ENCODE measurements around the gene WDR74. TPM values are rescaled to one million over a fixed set of nuclear protein-coding genes. Genes with fewer than 3 reads are reported as not detected.
A peak's percentile ranks its signal among the peaks of the same experiment; 100 is the strongest.

Gene WDR74
- total RNA-seq, 1 experiment from 2014 or later = 110 TPM

- H3K4me3 Mint-ChIP-seq = peak overlapping the region; percentile 91
- H3K27ac Mint-ChIP-seq = peak overlapping the region; percentile 93
- H3K9me3 Mint-ChIP-seq = no peaks in the 10 kb centered on the region
- peaks cover 30% of the 10 kb centered on the region for H3K4me1 Mint-ChIP-seq
- ATAC-seq (peak; percentile 8), DNase-seq (ENCODE audit: low spot score) (peak; percentile 38)
- TF ChIP-seq HMGA2 (CRISPR knock-in tag; IDR thresholded peaks at IDR 0.05) (no peak), ZNF138 (CRISPR knock-in tag; conservative IDR thresholded peaks at IDR 0.05) (no peak), SP1 (CRISPR knock-in tag; conservative IDR thresholded peaks at IDR 0.05) (no peak), MAX (CRISPR knock-in tag; IDR thresholded peaks at IDR 0.05) (no peak), JAZF1 (CRISPR knock-in tag; IDR thresholded peaks at IDR 0.05) (no peak), CREM (CRISPR knock-in tag; IDR thresholded peaks at IDR 0.05) (no peak), NFYB (CRISPR knock-in tag; conservative IDR thresholded peaks at IDR 0.05; ENCODE audit: low read depth) (no peak), NR1H2 (CRISPR knock-in tag; IDR thresholded peaks at IDR 0.05) (no peak), NR3C1 (CRISPR knock-in tag; conservative IDR thresholded peaks at IDR 0.05; ENCODE audit: low read depth) (no peak)
- TF ChIP-seq, protein P1, sequence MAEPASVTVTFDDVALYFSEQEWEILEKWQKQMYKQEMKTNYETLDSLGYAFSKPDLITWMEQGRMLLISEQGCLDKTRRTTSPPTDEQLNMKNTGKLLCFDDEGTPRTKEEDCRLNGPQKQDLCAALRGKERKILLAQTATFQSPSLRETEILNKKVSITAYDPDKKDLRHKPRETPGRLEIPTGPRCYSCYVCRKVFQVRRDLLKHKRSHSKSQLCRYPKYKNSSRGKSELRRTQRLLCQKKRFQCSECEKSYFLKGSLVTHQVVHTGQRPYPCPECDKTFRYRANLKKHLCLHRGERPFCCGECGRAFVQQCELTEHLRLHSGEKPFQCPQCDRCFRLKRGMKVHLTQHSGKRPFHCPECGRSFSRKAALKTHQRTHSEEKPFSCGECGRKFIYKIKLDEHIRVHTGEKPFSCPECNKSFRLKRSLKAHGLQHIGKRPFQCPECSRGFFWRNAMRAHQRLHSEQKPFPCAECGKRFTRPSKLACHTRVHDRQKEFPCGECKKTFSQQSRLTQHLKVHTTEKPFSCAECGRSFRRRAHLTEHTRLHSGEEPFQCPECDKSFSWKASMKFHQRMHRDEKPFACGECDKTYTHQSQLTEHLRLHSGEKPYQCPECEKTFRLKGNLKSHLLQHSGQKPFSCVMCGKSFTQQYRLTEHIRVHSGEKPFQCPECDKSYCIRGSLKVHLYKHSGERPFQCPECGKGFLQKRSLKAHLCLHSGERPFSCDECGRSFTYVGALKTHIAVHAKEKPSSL (CRISPR knock-in tag; conservative IDR thresholded peaks at IDR 0.05) = no peak
- TF ChIP-seq, protein P2, sequence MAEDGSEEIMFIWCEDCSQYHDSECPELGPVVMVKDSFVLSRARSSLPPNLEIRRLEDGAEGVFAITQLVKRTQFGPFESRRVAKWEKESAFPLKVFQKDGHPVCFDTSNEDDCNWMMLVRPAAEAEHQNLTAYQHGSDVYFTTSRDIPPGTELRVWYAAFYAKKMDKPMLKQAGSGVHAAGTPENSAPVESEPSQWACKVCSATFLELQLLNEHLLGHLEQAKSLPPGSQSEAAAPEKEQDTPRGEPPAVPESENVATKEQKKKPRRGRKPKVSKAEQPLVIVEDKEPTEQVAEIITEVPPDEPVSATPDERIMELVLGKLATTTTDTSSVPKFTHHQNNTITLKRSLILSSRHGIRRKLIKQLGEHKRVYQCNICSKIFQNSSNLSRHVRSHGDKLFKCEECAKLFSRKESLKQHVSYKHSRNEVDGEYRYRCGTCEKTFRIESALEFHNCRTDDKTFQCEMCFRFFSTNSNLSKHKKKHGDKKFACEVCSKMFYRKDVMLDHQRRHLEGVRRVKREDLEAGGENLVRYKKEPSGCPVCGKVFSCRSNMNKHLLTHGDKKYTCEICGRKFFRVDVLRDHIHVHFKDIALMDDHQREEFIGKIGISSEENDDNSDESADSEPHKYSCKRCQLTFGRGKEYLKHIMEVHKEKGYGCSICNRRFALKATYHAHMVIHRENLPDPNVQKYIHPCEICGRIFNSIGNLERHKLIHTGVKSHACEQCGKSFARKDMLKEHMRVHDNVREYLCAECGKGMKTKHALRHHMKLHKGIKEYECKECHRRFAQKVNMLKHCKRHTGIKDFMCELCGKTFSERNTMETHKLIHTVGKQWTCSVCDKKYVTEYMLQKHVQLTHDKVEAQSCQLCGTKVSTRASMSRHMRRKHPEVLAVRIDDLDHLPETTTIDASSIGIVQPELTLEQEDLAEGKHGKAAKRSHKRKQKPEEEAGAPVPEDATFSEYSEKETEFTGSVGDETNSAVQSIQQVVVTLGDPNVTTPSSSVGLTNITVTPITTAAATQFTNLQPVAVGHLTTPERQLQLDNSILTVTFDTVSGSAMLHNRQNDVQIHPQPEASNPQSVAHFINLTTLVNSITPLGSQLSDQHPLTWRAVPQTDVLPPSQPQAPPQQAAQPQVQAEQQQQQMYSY (CRISPR knock-in tag; IDR thresholded peaks at IDR 0.05) = no peak
- TF ChIP-seq, protein P3, sequence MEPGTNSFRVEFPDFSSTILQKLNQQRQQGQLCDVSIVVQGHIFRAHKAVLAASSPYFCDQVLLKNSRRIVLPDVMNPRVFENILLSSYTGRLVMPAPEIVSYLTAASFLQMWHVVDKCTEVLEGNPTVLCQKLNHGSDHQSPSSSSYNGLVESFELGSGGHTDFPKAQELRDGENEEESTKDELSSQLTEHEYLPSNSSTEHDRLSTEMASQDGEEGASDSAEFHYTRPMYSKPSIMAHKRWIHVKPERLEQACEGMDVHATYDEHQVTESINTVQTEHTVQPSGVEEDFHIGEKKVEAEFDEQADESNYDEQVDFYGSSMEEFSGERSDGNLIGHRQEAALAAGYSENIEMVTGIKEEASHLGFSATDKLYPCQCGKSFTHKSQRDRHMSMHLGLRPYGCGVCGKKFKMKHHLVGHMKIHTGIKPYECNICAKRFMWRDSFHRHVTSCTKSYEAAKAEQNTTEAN (CRISPR knock-in tag; IDR thresholded peaks at IDR 0.05) = no peak
- POLR2A ChIA-PET = interaction anchor here (0.9 to 1.0 kb wide), 3 partner anchors 38 to 49 kb away, joined by 3 to 5 read pairs (median 3); partner anchors contain the start of genes STX5, TEX54 and ZBTB3
- no peaks in the 10 kb centered on the region; the same call in 1 of the 2 replicates for H3K27me3 Mint-ChIP-seq (ENCODE audit: low read depth)
- H3K36me3 Mint-ChIP-seq = peaks cover 59% of the 10 kb centered on the region
- CTCF ChIA-PET = interaction anchor here (0.6 to 0.7 kb wide), 3 partner anchors 31 to 1260 kb away, joined by 3 read pairs; partner anchors contain the start of genes LBHD1 and POLR2G
These were observed 47.2 kb downstream of the WDR74 start for GRCh38 chr11:62792202-62792575.

- H3K27ac Mint-ChIP-seq = peak within 1 kb of the TSS; percentile 96
- no peaks in the 10 kb centered on the region for H3K9me3 Mint-ChIP-seq
- peak; percentile 60 for ATAC-seq
- H3K36me3 Mint-ChIP-seq = peaks cover 53% of the 10 kb centered on the region
- peak within 1 kb of the TSS; percentile 91 for H3K4me3 Mint-ChIP-seq
- CTCF ChIA-PET = interaction anchor here (0.6 to 1.5 kb wide), 3 partner anchors 38 to 1260 kb away, joined by 3 to 6 read pairs (median 3); partner anchors contain the start of genes LBHD1 and ZBTB3
- POLR2A ChIA-PET = interaction anchor here (0.7 to 1.0 kb wide), 5 partner anchors 38 to 568 kb away, joined by 3 to 5 read pairs (median 3); partner anchors contain the start of genes STX5, TEX54, TUT1 and ZBTB3
- H3K4me1 Mint-ChIP-seq = peaks cover 30% of the 10 kb centered on the region
- no peaks in the 10 kb centered on the region; the same call in 1 of the 2 replicates for H3K27me3 Mint-ChIP-seq (ENCODE audit: low read depth)
- DNase-seq (ENCODE audit: low spot score) = peak; percentile 87
- TF ChIP-seq, protein P4, sequence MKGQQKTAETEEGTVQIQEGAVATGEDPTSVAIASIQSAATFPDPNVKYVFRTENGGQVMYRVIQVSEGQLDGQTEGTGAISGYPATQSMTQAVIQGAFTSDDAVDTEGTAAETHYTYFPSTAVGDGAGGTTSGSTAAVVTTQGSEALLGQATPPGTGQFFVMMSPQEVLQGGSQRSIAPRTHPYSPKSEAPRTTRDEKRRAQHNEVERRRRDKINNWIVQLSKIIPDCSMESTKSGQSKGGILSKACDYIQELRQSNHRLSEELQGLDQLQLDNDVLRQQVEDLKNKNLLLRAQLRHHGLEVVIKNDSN (CRISPR knock-in tag; IDR thresholded peaks at IDR 0.05) = peak; percentile 56; the same call in 1 of the 2 replicates
- TF ChIP-seq, protein P5, sequence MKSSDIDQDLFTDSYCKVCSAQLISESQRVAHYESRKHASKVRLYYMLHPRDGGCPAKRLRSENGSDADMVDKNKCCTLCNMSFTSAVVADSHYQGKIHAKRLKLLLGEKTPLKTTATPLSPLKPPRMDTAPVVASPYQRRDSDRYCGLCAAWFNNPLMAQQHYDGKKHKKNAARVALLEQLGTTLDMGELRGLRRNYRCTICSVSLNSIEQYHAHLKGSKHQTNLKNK (CRISPR knock-in tag; IDR thresholded peaks at IDR 0.05) = no peak
- peak; percentile 89; the same call in 1 of the 2 replicates for TF ChIP-seq ARID4B (CRISPR knock-in tag; IDR thresholded peaks at IDR 0.05; ENCODE audit: borderline replicate concordance)
- TF ChIP-seq ZNF396 (CRISPR knock-in tag; IDR thresholded peaks at IDR 0.05; ENCODE audit: borderline replicate concordance) = no peak
- TF ChIP-seq CREB1 (CRISPR knock-in tag; IDR thresholded peaks at IDR 0.05) = no peak; the same call in 1 of the 2 replicates
- no peak for TF ChIP-seq ELF4 (CRISPR knock-in tag; IDR thresholded peaks at IDR 0.05; ENCODE audit: low read depth)
- TF ChIP-seq, protein P6, sequence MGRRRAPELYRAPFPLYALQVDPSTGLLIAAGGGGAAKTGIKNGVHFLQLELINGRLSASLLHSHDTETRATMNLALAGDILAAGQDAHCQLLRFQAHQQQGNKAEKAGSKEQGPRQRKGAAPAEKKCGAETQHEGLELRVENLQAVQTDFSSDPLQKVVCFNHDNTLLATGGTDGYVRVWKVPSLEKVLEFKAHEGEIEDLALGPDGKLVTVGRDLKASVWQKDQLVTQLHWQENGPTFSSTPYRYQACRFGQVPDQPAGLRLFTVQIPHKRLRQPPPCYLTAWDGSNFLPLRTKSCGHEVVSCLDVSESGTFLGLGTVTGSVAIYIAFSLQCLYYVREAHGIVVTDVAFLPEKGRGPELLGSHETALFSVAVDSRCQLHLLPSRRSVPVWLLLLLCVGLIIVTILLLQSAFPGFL (CRISPR knock-in tag; IDR thresholded peaks at IDR 0.05; ENCODE audit: borderline replicate concordance) = 0 out of 2 replicates have a peak, but pooled peaks have one; percentile 57
These were observed 47.7 kb downstream of the WDR74 start, which contains the start of gene TMEM223 for GRCh38 chr11:62791501-62792201. Gene TMEM223, minus strand, starts transcription at chr11:62792006. Its CDS starts 12 bp downstream, at chr11:62791994.

Data from WTC11 (cell line).